ENCODE results near the gene POLR2C.

POLR2C gene

DNA sequence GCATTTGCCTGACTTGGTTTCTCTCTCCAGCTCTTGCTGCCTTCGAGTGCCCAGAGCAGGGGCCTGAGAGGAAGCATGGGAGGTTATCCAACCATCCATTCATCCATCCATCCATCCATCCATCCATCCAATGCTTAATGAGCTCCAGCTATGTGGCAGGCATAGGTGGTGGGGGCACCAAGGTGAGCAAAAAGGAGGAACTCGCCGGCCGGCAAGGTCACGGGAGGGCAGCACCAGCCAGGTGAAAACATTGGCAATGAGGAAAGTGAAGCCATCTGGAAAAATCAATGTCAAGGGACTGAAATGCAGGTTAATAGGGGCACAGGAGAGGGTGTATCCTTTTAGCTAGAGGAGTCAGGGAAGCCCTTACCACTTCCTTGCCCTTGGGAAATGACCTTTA is 42.0 kb downstream of the POLR2C start:
- no peak for DNase-seq

GRCh38 chr16:57505169-57505568 is 42.7 kb downstream of the POLR2C start:
- DNase-seq = no peak

GRCh38 chr16:57507136-57508034 is 44.9 kb downstream of the POLR2C start:
- peak; percentile 93 for DNase-seq

- DNase-seq = no peak
Measured at GRCh38 chr16:57508035-57508425, 45.6 kb downstream of the POLR2C start.

DNA sequence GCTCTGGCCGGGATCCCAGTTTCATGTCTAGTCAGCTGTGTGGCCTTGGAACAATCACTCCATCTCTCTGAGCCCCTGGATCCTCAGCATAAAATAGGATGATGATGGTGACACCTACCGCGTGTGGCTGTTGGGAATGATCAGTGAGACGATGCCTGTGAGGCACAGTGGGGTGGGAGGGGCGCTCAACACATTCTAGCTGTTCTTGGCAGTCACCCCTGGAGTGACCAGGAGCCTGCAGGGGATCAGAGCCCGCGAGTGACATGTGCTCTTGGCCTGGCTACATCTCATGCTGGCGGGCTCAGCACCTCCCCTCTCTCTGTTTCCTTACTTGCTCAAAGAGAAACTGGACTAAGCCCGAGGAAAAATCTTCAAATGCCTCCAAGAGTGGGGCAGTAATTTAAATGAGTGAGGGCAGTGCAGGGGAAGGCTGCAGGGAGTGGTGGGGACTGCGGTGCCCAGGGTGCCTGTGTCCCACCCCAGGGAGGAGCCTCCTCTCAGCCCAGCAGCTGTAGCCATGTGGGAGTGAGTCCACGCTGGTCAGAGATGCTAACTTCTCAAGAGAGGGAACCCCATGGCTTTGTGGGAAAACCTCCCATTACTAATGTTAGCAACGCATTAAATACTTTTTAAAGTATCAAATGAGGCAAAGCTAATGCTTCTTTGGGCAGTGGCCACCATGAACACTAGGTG is 46.9 kb downstream of the POLR2C start:
- DNase-seq = peak; percentile 9

DNA sequence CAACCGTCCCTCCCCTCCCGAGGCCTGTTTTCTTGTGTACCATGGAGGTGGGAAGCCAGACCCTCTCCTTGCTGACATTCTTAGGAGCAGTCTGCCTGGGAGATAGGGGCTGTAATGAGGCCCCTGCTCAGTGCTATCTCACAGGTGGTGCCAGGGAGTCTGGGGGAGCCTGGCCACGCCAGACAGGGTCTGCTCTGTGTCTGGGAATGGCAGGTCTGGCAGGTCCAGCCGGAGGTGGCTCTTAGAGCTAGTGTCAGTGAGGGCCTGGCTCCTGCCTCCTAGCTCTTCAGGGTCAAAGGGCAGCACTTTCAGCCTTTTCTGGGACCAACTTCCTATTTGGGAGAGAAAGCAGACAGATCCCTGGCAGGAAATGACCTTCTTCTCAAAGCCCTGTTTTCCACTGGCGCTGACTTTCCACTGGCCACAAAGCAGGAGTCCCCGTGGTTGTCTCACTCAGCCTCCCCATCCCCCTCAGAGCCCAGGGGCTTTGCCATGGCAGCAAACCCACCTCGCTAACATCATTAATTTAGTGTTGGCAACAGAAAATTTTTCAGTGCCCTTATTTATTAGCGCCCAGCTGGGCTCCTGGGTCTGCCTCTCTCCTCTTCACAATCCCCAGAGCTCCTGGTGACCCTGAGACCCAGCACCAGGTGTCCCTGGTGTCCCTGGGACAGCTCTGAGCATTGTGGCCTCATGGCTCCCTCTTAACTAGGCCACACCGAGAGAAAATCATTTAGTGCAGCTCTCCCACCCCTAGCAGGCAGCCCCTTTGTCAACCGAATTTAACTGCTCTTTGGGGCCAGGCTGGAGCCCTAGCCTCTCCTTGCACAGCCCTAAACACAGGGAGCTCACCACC is 47.8 kb downstream of the POLR2C start:
- DNase-seq = no peak

DNA sequence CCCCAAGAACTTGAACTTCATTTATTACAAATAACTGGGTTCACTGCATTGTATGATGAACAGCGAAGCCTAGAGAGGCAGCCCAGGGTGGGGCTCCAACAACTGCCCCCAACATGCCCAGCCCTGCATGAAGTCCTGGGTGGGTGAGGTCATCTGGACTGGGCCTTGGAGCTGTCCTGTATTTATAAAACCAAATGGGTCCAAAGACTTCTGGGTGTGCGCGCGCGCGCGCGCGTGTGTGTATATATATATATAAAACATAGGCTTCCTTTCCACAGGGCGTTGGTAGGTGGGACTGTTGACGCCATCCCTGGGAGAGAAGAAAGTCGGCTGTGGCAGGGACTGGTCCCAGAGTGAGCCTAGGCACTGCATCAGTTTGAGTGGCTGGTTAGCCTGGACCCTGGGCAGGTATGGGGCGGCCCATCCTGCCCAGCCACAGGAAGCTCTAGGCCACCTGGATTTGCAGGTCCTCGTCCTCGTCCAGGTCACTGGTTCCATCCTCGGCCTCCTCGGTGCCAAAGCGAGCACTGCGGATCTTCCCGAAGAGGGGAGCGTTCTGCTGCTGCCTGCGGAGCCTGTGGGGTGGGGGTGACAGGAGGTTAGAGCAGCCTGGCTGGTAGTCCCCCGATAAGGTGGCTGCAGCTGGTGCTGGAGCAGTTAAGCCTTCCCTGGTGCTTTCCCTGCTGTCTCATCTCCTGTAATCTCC is 50.0 kb downstream of the POLR2C start:
- DNase-seq = no peak

DNA sequence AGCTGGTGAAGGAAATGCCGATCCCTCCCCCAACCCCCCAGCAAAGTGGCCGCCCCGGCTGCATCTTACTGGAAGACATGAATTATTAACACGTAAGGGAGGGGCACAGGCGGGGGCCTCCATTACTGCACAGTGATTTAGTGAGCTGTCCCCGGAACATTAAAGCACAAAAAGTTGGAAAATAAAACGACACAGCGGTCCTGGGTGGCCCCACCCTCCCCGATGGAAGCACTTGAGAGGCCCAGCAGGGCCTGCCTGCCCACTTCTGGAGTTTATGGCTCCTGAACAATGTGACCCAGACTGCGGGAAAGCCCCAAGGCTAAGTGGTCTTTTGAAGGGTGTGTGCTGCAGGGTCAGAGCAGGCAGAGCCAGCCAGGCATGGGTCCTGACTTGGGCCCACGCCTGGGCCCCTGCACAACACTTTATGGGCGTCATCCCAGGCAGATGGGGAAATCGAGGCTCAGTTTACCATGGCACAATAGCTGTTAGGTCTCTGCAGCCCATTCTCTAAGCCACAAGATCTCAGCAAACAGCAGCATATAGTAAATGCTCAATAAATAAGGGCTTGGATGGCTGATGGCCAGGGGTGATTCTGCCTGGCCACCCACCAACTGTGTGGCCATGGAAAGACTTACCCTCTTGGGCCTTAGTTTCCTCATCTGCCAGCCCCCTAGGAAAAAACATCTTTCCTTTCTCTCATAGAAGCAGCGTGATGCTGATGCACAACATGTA is 51.1 kb downstream of the POLR2C start:
- DNase-seq = peak; percentile 4

- no peak for DNase-seq
Measured at GRCh38 chr16:57514371-57514770, 51.9 kb downstream of the POLR2C start.

GRCh38 chr16:57514791-57515600 is 52.5 kb downstream of the POLR2C start:
- DNase-seq = no peak

DNA sequence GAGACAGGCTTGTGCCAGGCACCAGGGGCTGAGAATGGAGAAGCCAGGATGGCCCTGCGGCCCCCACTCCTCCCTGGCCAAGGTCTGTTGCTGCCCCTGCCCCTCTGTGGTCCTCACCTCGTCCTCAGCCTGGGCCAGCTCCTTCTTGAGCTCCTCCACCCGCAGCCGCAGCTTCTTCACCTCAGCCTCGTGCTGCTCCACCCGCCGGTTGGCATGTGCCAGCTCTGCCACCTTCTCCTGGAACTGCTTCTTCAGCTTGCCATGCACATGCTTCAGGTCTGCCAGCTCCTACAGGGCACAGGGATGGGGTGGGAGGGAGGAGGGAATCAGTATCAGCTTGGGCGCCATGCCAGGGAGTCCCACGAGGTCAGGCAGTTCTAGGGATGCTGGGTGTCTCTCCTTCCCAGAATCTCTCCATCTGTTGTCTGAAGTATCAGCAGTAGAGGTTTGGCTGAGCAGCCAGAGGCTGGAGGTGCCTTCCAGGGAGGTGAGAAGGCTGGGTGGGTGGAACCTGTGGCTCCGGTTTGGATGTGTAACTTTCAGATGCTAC is 53.8 kb downstream of the POLR2C start:
- peak; percentile 52 for DNase-seq

DNA sequence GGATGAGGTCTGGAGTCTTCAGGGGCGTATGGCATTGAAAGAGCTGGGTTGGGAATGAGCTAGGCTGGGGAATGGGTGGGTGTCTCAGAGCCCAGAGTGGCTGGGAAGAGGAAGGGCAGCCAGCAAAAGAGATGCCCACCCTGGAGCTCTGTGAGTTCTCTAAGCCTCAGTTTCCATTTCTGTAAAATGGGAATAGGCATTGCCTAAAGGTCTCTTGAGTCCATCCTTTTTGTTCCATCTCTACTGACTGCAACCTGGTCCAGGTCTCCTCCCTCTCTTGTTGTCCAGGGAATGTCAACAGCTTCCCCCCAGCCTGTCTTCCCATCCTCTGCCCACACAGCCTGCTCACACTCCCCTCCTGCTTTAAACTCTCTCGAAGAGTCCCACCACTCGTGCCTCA is 54.3 kb downstream of the POLR2C start:
- DNase-seq = no peak

GRCh38 chr16:57517397-57518367 is 55.2 kb downstream of the POLR2C start:
- DNase-seq = no peak

GRCh38 chr16:57518520-57518919 is 56.0 kb downstream of the POLR2C start:
- DNase-seq = no peak

GRCh38 chr16:57518922-57519321 is 56.4 kb downstream of the POLR2C start:
- no peak for DNase-seq

DNA sequence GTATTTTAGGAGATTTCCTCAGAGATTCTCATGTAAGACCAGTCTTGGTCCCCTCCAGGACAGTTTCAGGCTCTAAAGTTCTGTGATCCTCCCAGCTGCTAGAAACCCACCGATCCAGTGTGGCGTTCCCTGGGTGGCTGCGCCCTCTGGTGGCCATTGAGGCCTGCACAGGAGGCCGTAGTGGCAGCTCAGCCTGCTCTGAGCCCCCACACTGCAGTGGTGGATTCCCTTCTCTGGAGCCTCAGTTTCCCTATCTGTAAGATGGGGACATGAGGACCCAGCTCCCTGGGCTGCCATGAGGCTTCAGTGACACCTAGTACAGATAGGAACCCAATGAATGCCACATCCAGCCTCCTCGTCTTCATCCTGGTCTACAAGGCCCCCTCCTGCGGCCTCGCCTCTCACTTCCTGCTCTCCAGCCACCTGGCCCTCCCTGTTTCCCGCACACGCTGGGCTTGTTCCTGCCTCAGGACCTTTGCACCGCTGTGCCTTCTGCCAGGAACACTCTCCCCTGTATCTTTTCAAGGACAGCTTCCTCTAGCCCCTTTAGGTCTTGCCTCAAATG is 57.4 kb downstream of the POLR2C start:
- peak; percentile 69 for DNase-seq

Measured in NCI-H69 (cell line).